A673 (cell line): ENCODE results near the gene CENPN.

Source experiments
- EZH2 ChIP-seq: fragments of 200-600 bp; sonication (generic); IDR thresholded peaks from 2 replicates; pipeline ENCODE4 v1.6.1; 2017; ENCODE audit warnings: borderline replicate concordance, low read depth, mild to moderate bottlenecking, mixed read lengths, antibody characterized with exemption, low read length; ENCODE audit not compliant: poor library complexity, severe bottlenecking
- TF ChIP-seq, protein P1 (sequence below): fragments of 300-800, 200-600 bp; sonication (generic); conservative IDR thresholded peaks from 2 replicates; pipeline ENCODE4 v1.5.1; 2017; ENCODE audit warnings: low read depth, mild to moderate bottlenecking, antibody characterized with exemption, low read length, moderate library complexity, mixed read lengths

DNA sequence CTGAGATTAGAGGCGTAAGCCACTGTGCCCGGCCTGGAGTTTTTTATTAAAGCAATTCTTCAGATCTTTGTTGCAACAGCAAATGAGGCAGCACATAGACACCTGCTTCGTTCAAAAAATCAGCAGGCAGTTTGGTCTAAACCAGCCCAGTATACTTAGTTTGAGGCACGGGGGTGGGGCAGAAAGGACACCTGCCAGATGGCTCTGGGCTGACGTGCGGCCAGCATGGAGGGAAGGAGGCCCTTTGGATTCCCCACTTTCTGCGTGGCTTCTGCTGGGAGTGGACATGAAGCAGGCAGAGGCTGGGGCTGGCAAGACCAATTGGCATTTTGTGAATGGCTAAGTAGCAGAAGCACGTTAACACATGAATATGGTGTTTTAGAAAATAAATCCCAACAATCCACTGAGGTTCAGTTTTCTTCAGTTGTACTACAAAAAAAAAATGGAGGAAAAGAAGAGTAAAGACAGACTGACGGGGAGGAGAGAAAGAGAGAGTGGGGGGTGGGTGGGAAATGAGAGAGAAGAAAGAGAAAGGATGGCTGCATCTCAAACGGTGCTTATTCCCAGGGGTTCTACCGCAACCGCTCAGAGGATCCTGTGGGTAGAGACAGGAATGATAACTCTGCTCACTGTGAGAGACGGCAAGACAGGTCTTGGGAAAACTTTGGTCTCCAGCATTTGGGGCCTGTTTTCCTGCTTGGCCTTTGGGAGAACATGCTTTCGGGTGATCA is 53.7 kb downstream of the CENPN start:
- TF ChIP-seq, protein P1, sequence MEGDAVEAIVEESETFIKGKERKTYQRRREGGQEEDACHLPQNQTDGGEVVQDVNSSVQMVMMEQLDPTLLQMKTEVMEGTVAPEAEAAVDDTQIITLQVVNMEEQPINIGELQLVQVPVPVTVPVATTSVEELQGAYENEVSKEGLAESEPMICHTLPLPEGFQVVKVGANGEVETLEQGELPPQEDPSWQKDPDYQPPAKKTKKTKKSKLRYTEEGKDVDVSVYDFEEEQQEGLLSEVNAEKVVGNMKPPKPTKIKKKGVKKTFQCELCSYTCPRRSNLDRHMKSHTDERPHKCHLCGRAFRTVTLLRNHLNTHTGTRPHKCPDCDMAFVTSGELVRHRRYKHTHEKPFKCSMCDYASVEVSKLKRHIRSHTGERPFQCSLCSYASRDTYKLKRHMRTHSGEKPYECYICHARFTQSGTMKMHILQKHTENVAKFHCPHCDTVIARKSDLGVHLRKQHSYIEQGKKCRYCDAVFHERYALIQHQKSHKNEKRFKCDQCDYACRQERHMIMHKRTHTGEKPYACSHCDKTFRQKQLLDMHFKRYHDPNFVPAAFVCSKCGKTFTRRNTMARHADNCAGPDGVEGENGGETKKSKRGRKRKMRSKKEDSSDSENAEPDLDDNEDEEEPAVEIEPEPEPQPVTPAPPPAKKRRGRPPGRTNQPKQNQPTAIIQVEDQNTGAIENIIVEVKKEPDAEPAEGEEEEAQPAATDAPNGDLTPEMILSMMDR = no peak
- TF ChIP-seq EZH2 = no peak
